Osteocyte (in vitro differentiated cells): ENCODE results near the gene ANKRD9. TPM values are rescaled to one million over a fixed set of nuclear protein-coding genes. Genes with fewer than 3 reads are reported as not detected.

Source experiments
- DNase-seq: peaks from one replicate; pipeline ENCODE4 v3.0.0; 2021; ENCODE audit warnings: mixed read lengths; ENCODE audit not compliant: unreplicated experiment; ENCODE audit errors: extremely low spot score
- H3K27ac Mint-ChIP-seq: one replicate; pipeline ENCODE4 v1.8.0; 2021; ENCODE audit warnings: mild to moderate bottlenecking, mixed read lengths; ENCODE audit not compliant: unreplicated experiment
- H3K27me3 Mint-ChIP-seq: one replicate; pipeline ENCODE4 v1.8.0; 2021; ENCODE audit warnings: mixed read lengths; ENCODE audit not compliant: unreplicated experiment
- H3K36me3 Mint-ChIP-seq: one replicate; pipeline ENCODE4 v1.8.0; 2021; ENCODE audit warnings: mixed read lengths; ENCODE audit not compliant: unreplicated experiment
- H3K4me1 Mint-ChIP-seq: one replicate; pipeline ENCODE4 v1.8.0; 2021; ENCODE audit warnings: mixed read lengths; ENCODE audit not compliant: unreplicated experiment
- H3K4me3 Mint-ChIP-seq: one replicate; pipeline ENCODE4 v1.8.0; 2021; ENCODE audit warnings: mild to moderate bottlenecking, moderate library complexity, mixed read lengths; ENCODE audit not compliant: unreplicated experiment
- H3K9me3 Mint-ChIP-seq: one replicate; pipeline ENCODE4 v1.8.0; 2021; ENCODE audit warnings: mixed read lengths; ENCODE audit not compliant: unreplicated experiment
- total RNA-seq: library from RNA; stranded (reverse); gene quantifications from 2 replicates; pipeline ENCODE4 v1.2.1, GENCODE V29; 2021
- TF ChIP-seq, protein P1 (sequence below): fragments of 200-600 bp; sonication (generic); IDR thresholded peaks from 2 replicates; pipeline ENCODE4 v1.5.0; 2021; ENCODE audit warnings: antibody characterized with exemption, mild to moderate bottlenecking, moderate library complexity

The ANKRD9 gene
- total RNA-seq, 1 donor from 2014 or later, result 13.6 TPM

DNA sequence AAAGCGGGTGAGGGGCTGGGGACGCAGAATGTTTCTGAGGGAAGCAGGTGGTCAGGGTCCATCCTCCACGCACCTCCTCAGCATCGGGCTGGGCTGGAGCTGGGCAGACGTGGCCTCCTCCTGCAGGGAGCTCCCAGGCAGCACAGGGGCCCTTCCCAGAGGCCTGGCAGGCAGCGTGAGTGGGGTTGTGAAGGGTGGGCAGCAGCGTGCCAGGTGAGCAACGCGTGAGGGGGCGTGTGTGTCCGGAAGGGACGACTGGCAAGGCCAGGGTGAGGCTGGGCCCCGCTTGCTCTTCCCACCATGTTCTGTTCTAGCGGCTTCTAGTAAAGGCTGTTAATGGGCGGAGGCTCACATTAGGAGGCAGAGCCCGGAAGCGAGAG, 17.1 kb downstream of the ANKRD9 start:
- H3K27me3 Mint-ChIP-seq, result no peaks in the 10 kb centered on the region
- H3K27ac Mint-ChIP-seq, result no peak overlapping the region
- H3K4me1 Mint-ChIP-seq, result no peaks in the 10 kb centered on the region
- no peaks in the 10 kb centered on the region for H3K36me3 Mint-ChIP-seq
- no peaks in the 10 kb centered on the region for H3K9me3 Mint-ChIP-seq
- TF ChIP-seq, protein P1, sequence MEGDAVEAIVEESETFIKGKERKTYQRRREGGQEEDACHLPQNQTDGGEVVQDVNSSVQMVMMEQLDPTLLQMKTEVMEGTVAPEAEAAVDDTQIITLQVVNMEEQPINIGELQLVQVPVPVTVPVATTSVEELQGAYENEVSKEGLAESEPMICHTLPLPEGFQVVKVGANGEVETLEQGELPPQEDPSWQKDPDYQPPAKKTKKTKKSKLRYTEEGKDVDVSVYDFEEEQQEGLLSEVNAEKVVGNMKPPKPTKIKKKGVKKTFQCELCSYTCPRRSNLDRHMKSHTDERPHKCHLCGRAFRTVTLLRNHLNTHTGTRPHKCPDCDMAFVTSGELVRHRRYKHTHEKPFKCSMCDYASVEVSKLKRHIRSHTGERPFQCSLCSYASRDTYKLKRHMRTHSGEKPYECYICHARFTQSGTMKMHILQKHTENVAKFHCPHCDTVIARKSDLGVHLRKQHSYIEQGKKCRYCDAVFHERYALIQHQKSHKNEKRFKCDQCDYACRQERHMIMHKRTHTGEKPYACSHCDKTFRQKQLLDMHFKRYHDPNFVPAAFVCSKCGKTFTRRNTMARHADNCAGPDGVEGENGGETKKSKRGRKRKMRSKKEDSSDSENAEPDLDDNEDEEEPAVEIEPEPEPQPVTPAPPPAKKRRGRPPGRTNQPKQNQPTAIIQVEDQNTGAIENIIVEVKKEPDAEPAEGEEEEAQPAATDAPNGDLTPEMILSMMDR, result no peak
- DNase-seq, result no peak
- no peak overlapping the region for H3K4me3 Mint-ChIP-seq

DNA sequence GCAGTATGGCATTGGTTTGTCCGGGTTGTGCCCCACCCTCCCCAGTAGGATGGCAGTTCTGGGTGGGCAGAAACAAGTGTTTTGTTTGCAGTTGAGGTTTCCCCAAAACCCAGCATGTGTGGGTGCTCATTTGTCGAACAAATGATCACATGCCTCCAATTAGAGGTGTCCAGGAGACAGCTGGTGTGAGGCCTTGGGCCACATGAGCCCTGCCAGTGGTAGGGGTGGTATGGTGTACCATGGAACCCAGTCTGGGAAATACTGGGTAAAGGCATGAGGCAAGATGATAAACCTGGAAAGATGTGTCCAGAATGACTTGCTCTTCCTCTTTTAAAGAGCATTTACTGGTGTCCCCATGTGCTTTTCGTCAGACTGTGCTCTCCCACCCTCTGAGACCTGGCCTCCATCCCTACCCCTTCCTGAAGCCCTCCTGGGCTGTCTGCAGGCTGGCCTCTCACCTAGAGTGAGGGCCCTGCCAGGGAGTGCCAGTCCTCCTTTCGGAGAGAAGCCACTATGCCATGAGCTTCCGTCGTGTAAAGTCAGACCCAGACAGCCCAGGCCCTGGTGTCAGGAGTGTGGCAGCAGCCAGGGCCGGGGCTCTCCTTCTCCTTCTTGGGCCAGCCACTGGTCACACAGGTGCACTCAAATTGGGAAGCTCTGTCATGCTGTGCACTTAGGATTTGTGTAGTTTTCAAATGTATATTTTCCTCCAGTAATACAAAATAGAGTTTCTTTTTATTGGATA, 17.6 kb downstream of the ANKRD9 start:
- Mint-ChIP-seq H3K9me3 (no peaks in the 10 kb centered on the region), H3K27me3 (no peaks in the 10 kb centered on the region), H3K4me3 (no peak overlapping the region), H3K27ac (no peak overlapping the region), H3K36me3 (peaks cover under 1% of the 10 kb centered on the region), H3K4me1 (peaks cover under 1% of the 10 kb centered on the region)
- TF ChIP-seq, protein P1, result no peak
- no peak for DNase-seq

DNA sequence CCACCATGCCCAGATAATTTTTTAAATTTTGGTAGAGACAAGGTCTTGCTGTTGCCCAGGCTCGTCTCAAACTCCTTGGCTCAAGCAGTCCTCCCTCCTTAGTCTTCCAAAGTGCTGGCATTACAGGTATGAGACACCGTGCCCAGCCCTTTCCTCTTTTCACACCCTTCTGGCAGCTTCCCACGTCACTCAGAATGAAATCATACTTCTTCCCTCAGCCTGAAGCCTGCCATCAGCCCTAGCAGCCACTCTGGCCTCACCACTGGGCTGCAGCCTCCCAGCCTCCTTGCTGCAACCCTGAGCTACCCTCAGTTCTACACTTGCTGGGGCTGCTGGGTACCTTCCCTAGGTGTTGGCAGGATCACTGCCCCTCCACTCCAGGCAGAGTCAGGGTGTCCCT, 18.2 kb downstream of the ANKRD9 start:
- H3K36me3 Mint-ChIP-seq, result peaks cover 5% of the 10 kb centered on the region
- peaks cover 4% of the 10 kb centered on the region for H3K4me1 Mint-ChIP-seq
- H3K27ac Mint-ChIP-seq, result no peak overlapping the region
- no peak overlapping the region for H3K4me3 Mint-ChIP-seq
- TF ChIP-seq, protein P1, result no peak
- DNase-seq, result no peak
- H3K9me3 Mint-ChIP-seq, result no peaks in the 10 kb centered on the region
- no peaks in the 10 kb centered on the region for H3K27me3 Mint-ChIP-seq

GRCh38 chr14:102490456-102490855, 19.1 kb downstream of the ANKRD9 start:
- DNase-seq, result no peak
- Mint-ChIP-seq H3K27ac (no peak overlapping the region), H3K4me1 (peaks cover 4% of the 10 kb centered on the region), H3K9me3 (no peaks in the 10 kb centered on the region), H3K27me3 (no peaks in the 10 kb centered on the region), H3K36me3 (peaks cover 7% of the 10 kb centered on the region), H3K4me3 (no peak overlapping the region)
- TF ChIP-seq, protein P1, result no peak

GRCh38 chr14:102487204-102487577, 22.4 kb downstream of the ANKRD9 start:
- no peak for DNase-seq
- Mint-ChIP-seq H3K36me3 (peaks cover 11% of the 10 kb centered on the region), H3K9me3 (no peaks in the 10 kb centered on the region), H3K4me3 (no peak overlapping the region), H3K4me1 (peaks cover 7% of the 10 kb centered on the region), H3K27me3 (no peaks in the 10 kb centered on the region), H3K27ac (no peak overlapping the region)
- TF ChIP-seq, protein P1, result no peak
